Chondrocyte (in vitro differentiated cells): ENCODE measurements around the gene GNG12. TPM values are rescaled to one million over a fixed set of nuclear protein-coding genes. Genes with fewer than 3 reads are reported as not detected.
A peak's percentile ranks its signal among the peaks of the same experiment; 100 is the strongest.

Source experiments
- DNase-seq: peaks from one replicate; pipeline ENCODE4 v3.0.0; 2021; ENCODE audit warnings: mixed read lengths, low spot score
- H3K27ac Mint-ChIP-seq: one replicate; pipeline ENCODE4 v1.8.0; 2021; ENCODE audit warnings: mild to moderate bottlenecking, moderate library complexity, mixed read lengths; ENCODE audit not compliant: unreplicated experiment
- H3K27me3 Mint-ChIP-seq: 2 replicates; pipeline ENCODE4 v1.8.0; 2021; ENCODE audit warnings: low read depth, mixed read lengths
- H3K36me3 Mint-ChIP-seq: 2 replicates; pipeline ENCODE4 v1.8.0; 2021; ENCODE audit warnings: low read depth, mixed read lengths
- H3K4me1 Mint-ChIP-seq: 2 replicates; pipeline ENCODE4 v1.8.0; 2021; ENCODE audit warnings: low read depth, mild to moderate bottlenecking, mixed read lengths
- H3K4me3 Mint-ChIP-seq: one replicate; pipeline ENCODE4 v1.8.0; 2021; ENCODE audit warnings: mild to moderate bottlenecking, moderate library complexity, mixed read lengths; ENCODE audit not compliant: unreplicated experiment
- H3K9me3 Mint-ChIP-seq: 2 replicates; pipeline ENCODE4 v1.8.0; 2021; ENCODE audit warnings: low read depth, mixed read lengths
- total RNA-seq: library from RNA; stranded (reverse); gene quantifications from 3 replicates; pipeline ENCODE4 v1.2.1, GENCODE V29; 2021
- TF ChIP-seq, protein P1 (sequence below): fragments of 200-600 bp; sonication (generic); IDR thresholded peaks from 2 replicates; pipeline ENCODE4 v1.5.0; 2021; ENCODE audit warnings: antibody characterized with exemption, mild to moderate bottlenecking, moderate library complexity

The GNG12 gene
- total RNA-seq, 1 donor from 2014 or later, result 91.5 TPM

DNA sequence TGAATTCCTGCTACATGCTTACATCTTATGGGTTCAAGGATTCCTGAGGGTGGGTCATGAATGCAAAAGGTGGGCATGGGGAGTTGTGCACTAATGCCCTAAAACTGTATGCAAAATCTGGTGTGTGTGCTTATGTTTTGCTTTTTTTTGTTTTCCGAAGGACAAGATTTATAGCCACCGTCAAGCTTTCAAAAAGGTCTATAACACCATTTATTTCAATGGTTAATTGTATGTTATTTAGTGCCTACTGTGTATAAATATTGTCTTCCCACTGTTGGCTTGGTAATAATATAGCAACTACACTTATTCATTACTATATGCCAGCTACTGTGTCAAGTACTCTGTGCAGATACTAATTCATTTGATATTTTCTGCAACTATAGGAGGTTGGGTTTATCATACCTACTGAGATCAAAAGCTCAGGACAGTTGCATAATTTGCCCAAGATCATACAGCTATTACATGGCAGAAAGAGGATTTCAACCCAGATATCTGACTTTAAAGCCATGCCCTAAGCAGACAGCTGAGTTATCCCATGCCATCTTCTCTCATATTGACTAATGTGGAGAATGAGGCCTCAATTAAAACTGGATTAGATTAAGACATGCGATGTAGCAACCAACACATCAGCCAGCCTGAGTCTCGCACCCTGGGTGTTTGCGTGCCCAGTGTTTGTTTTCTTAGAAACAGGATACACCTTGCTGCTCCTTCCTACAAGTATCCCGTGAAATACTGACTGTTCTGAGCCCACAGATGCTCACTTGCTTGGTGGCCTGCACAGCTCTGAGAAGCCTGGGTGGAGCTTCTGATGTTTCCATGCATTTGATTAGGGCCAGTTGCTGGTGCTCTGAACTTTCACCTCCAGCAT lies 113.7 kb downstream of the GNG12 start:
- TF ChIP-seq, protein P1, sequence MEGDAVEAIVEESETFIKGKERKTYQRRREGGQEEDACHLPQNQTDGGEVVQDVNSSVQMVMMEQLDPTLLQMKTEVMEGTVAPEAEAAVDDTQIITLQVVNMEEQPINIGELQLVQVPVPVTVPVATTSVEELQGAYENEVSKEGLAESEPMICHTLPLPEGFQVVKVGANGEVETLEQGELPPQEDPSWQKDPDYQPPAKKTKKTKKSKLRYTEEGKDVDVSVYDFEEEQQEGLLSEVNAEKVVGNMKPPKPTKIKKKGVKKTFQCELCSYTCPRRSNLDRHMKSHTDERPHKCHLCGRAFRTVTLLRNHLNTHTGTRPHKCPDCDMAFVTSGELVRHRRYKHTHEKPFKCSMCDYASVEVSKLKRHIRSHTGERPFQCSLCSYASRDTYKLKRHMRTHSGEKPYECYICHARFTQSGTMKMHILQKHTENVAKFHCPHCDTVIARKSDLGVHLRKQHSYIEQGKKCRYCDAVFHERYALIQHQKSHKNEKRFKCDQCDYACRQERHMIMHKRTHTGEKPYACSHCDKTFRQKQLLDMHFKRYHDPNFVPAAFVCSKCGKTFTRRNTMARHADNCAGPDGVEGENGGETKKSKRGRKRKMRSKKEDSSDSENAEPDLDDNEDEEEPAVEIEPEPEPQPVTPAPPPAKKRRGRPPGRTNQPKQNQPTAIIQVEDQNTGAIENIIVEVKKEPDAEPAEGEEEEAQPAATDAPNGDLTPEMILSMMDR, result no peak
- Mint-ChIP-seq H3K36me3 (no peaks in the 10 kb centered on the region), H3K27ac (no peak overlapping the region), H3K9me3 (no peaks in the 10 kb centered on the region), H3K4me3 (no peak overlapping the region), H3K4me1 (peaks cover 41% of the 10 kb centered on the region), H3K27me3 (no peaks in the 10 kb centered on the region)
- DNase-seq, result no peak

DNA sequence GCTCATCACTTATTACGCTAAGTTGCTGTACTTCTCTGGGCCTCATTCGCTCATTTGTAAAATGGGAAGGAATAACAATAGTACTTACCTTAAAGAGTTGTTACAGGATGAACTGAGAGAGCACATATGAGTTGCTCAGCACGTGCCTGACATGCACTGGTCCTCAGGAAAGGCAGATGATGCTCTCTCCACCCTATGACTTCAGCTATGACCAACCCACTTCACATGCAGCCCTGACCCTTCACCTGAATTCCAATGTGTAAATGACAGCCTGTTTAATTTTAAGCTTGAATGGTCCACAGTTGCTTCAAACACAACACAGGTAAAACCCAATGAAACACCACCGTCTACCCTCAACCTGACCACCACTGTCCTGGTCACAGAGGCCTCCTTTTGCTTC lies 115.4 kb downstream of the GNG12 start:
- no peaks in the 10 kb centered on the region for H3K9me3 Mint-ChIP-seq
- H3K27ac Mint-ChIP-seq, result peak overlapping the region; percentile 23
- no peaks in the 10 kb centered on the region for H3K36me3 Mint-ChIP-seq
- H3K27me3 Mint-ChIP-seq, result no peaks in the 10 kb centered on the region
- H3K4me1 Mint-ChIP-seq, result peaks cover 56% of the 10 kb centered on the region
- no peak overlapping the region for H3K4me3 Mint-ChIP-seq
- TF ChIP-seq, protein P1, result no peak
- DNase-seq, result no peak

DNA sequence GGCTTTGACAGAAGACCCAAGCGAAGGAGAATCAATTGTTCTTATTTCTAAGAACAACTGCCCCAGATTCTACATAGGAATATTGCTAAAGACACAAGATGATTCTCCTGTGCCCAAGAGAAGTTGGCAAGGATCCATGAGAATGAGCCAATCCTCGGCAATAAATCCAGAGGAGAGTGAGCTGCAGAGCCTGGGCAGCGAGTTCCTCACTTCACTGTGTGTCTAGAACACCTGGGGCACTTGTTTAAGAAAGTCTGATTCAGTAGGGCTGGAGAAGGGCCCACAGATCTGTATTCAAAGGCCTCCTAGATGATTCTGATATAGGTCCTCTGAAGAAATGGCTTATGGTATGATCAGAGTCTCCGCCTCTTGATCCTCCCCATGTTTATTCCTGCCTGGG lies 116.5 kb downstream of the GNG12 start:
- no peak for DNase-seq
- peak overlapping the region; percentile 36 for H3K27ac Mint-ChIP-seq
- TF ChIP-seq, protein P1, result no peak
- H3K9me3 Mint-ChIP-seq, result no peaks in the 10 kb centered on the region
- no peaks in the 10 kb centered on the region for H3K27me3 Mint-ChIP-seq
- peaks cover 58% of the 10 kb centered on the region for H3K4me1 Mint-ChIP-seq
- no peak overlapping the region for H3K4me3 Mint-ChIP-seq
- H3K36me3 Mint-ChIP-seq, result no peaks in the 10 kb centered on the region

DNA sequence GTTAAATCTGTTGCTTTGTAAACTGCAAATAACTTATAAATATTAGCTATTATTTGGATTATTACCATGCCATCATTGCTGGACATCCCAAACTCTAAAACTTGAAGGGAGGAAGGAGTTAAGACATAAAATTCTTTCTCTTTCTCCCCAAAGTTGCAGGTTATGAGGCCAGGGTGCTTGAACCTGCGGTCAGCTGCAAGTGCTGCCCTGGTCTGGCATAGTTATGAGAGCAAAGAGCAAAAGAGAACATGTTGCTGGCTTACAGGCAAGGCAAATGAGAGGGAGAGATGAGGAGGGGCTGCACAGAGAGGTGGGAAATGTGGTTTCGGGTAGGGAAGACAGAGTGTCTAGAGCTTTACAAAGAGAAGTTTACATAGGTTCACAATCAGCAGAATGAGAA lies 117.4 kb downstream of the GNG12 start:
- no peaks in the 10 kb centered on the region for H3K27me3 Mint-ChIP-seq
- no peaks in the 10 kb centered on the region for H3K36me3 Mint-ChIP-seq
- H3K27ac Mint-ChIP-seq, result no peak overlapping the region
- H3K4me1 Mint-ChIP-seq, result peaks cover 67% of the 10 kb centered on the region
- no peak for DNase-seq
- no peak overlapping the region for H3K4me3 Mint-ChIP-seq
- TF ChIP-seq, protein P1, result no peak
- H3K9me3 Mint-ChIP-seq, result no peaks in the 10 kb centered on the region

DNA sequence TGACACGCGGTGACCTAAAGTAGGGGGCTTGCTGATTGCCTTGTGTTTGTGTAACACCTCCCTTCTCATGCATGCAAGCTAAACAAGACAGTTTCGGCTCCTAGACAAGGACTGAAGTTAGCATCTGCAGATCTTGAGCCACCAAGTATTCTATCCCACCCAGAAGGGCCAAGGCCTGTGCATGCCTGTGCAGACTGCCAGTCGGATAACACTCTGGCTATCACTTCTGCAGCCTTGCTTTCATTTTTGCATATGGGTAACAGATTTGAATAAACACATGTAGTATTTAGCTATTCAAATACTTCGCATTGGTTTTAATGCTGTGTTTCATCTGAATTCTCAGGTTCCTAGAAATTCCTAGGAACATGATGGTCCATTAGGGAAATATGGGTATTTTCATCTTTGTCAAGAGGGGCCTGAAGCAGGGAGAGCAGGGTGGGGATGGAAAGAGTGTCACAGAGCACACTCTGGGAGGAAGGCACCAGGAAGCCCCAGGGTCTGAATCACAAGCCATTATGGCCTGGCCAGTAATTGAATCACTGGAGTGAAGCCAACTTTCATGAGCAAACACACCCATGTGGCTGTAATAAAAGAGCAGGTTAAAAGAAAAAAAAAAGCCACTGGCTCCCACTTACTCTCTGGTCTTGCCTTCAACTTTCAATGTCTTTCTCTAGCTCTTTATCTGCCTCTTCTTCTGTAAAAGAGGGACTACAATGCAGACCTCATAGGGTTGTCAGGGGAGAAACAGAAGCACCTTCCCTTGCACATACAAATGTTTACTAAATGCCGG lies 120.0 kb downstream of the GNG12 start:
- TF ChIP-seq, protein P1, result no peak
- DNase-seq, result no peak
- Mint-ChIP-seq H3K36me3 (no peaks in the 10 kb centered on the region), H3K9me3 (no peaks in the 10 kb centered on the region), H3K4me3 (no peak overlapping the region), H3K27ac (peak overlapping the region; percentile 83), H3K27me3 (no peaks in the 10 kb centered on the region), H3K4me1 (peaks cover 72% of the 10 kb centered on the region)
